ENCODE measurements around the gene NSG1. TPM values are rescaled to one million over a fixed set of nuclear protein-coding genes. Genes with fewer than 3 reads are reported as not detected.

NSG1 gene
- total and polyA plus RNA-seq, 9 of the 15 experiments (the other 6 are each of a cell fraction or from before 2014, with no cell fraction given), result not detected

GRCh38 chr4:4412641-4413372 is 25.9 kb downstream of the NSG1 start:
- Histone ChIP-seq H3K9me1 (ENCODE audit: control insufficient read depth, insufficient read depth, low read length) (no peaks in the 10 kb centered on the region), H2AFZ (ENCODE audit: low read depth, low read length) (no peak overlapping the region), H3K4me1 (replicated peaks in 1 of 2; ENCODE audit: control insufficient read depth in 2 of 2, insufficient read depth in 2 of 2, low read length in 2 of 2) (peaks cover 0 to 6% of the 10 kb centered on the region in 2 experiments; a peak in 2 of 5 replicates), H3K9ac (ENCODE audit: insufficient read depth in 1 of 2, low read depth in 2 of 2, low read length in 2 of 2) (no peak overlapping the region; a peak in 1 of 4 replicates), H4K20me1 (replicated peaks; ENCODE audit: control insufficient read depth, insufficient read depth, low read length) (peaks cover 8% of the 10 kb centered on the region; the same call in 1 of the 2 replicates), H3K27ac (ENCODE audit: extremely low read depth, low read depth, low read length) (no peak overlapping the region), H3K27me3 (ENCODE audit: control insufficient read depth in 2 of 2, insufficient read depth in 2 of 2, low read length in 2 of 2) (peaks cover 17 to 77% of the 10 kb centered on the region in 2 experiments), H3K36me3 (ENCODE audit: control insufficient read depth, insufficient read depth, low read length) (no peaks in the 10 kb centered on the region), H3K4me2 (ENCODE audit: insufficient read depth, low read length) (no peak overlapping the region), H3K9me3 (replicated peaks; ENCODE audit: control insufficient read depth, insufficient read depth, low read depth, low read length) (no peaks in the 10 kb centered on the region), H3K4me3 (no peak overlapping the region), H3K79me2 (ENCODE audit: control insufficient read depth, insufficient read depth, low read length) (no peaks in the 10 kb centered on the region)
- ChIA-PET CTCF (ENCODE audit: low intra/inter-chr PET ratio) (no interaction called here), POLR2A (no interaction called here)
- DNase-seq (ENCODE audit: extremely low read depth in 1 of 4, low spot score in 3 of 4), result no peak
- no peak for FAIRE-seq
- in situ Hi-C loops (cut with MboI), result no loop called here
- no TSS peak for BruUV-seq (replicated peaks)
- intact Hi-C loops (cut with micrococcal nuclease), result no loop called here
- WGBS (ENCODE audit: insufficient coverage, low coverage, missing lambda C conversion rate), result 0% methylated on average over 14 of the region's 19 CpGs
- ATAC-seq, result no peak
- no peak for TF ChIP-seq ZNF395 (CRISPR knock-in tag; IDR thresholded peaks at IDR 0.05)
- no peak for TF ChIP-seq CBX2 (IDR thresholded peaks at IDR 0.05; ENCODE audit: insufficient read depth, low read length, poor library complexity, severe bottlenecking)
- no peak for TF ChIP-seq ATF3 (IDR thresholded peaks at IDR 0.05)
- no peak for TF ChIP-seq ATF3 (CRISPR knock-in tag; conservative IDR thresholded peaks at IDR 0.05)
- no peak for TF ChIP-seq CREB5 (CRISPR knock-in tag; IDR thresholded peaks at IDR 0.05)
- TF ChIP-seq NELFE (IDR thresholded peaks at IDR 0.05; ENCODE audit: insufficient read depth, insufficient read length), result no peak
- TF ChIP-seq BRF2 (IDR thresholded peaks at IDR 0.05; ENCODE audit: borderline replicate concordance, insufficient read depth, insufficient read length), result no peak
- TF ChIP-seq HMGXB4 (CRISPR knock-in tag; IDR thresholded peaks at IDR 0.05), result no peak
- TF ChIP-seq DPF2 (IDR thresholded peaks at IDR 0.05), result no peak
- no peak for TF ChIP-seq RCOR1 (IDR thresholded peaks at IDR 0.05; ENCODE audit: borderline replicate concordance in 1 of 2, low read depth in 2 of 2, low read length in 2 of 2)
- TF ChIP-seq ARNT (IDR thresholded peaks at IDR 0.05), result no peak
- no peak for TF ChIP-seq MEF2A (IDR thresholded peaks at IDR 0.05; ENCODE audit: control insufficient read depth, low read depth, low read length)
- no peak for TF ChIP-seq BRD9 (IDR thresholded peaks at IDR 0.05; ENCODE audit: low read depth, partially characterized antibody)
